HG03196 (cell line): ENCODE data around the gene SLC6A13.

Experiments used
- ATAC-seq: cut with Tn5 transposase; IDR thresholded peaks from one replicate; pipeline ENCODE4 v1.9.1; 2021; ENCODE audit not compliant: unreplicated experiment

Gene SLC6A13

GRCh38 chr12:234891-235415, 27.7 kb downstream of the SLC6A13 start:
- no peak for ATAC-seq

DNA sequence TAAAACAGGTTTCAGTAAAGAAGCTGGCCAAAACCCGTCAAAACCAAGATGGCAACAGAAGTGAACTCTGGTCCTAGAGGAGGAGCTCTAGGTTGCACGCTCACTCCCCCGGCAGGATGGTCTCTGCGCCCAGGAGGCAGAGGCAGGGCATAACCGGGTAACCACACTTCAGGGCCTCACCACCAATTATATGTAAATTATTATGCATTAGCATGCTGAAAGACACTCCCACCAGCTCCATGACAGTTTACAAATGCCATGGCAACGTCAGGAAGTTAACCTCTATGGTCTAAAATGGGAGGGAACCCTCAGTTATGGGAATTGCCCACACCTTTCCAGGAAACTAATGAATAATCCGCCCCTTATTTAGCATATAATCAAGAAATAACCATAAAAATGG, 28.6 kb downstream of the SLC6A13 start:
- ATAC-seq: no peak

DNA sequence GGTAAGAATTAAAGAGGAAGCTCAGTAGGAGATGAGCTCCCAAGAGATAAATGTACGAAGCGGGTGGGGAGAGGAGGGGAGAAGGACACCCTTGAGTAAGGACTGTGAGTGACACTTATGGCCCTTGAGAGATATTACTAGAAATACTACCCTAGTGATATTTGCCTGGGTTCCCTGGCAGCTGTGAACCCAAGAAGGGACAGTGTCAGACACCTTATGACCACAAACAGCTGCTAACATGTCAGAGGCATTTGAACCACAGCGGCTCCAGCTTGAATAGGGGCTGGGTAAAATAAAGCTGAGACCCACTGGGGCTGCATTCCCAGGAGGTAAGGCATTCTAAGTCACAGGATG, 29.0 kb downstream of the SLC6A13 start:
- no peak for ATAC-seq

DNA sequence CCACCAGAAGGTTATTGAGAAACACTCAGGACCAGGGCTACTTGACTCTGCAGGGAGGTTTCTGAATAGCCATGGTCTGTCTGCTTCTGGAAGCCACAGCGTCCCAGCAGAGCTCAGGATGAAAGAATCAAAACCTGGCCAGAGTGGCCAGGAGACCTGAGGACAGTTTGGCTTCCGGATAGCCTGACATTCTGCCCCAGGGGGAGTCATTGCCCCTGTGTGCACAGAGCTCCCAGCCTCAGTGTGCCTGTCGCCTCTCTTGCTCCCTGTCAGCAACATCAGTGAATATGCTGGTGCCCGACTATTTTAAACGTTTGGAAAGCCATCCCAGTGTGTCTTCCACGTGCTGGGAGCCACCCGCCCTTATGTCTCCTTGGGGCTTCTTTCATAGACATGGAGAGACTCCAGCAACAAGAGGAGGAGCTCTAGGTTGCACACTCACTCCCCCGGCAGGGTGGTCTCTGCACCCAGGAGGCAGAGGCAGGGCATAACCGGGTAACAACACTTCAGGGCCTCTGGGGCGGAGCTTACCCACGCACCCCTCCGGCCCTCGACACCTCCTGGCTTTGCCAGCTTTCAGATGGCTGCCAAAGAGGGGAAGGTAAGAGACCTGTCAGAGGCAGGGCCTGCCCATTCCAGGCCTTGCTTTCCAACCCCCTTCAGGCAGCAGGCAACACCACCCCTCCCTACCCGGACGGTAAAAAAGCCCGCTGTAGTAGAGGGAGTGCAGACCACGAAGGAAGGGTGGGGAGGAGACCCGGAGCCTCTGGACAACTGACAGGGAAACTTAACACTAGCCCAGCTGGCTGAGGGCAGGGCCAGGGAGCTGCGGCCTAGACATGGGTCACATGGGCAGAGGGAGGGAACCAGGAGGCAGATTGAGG, 29.7 kb downstream of the SLC6A13 start:
- ATAC-seq: no peak

GRCh38 chr12:230925-231671, 31.5 kb downstream of the SLC6A13 start:
- ATAC-seq: no peak

GRCh38 chr12:229441-230191, 33.0 kb downstream of the SLC6A13 start:
- no peak for ATAC-seq

- no peak for ATAC-seq
These were observed 33.8 kb downstream of the SLC6A13 start for GRCh38 chr12:228846-229200.

DNA sequence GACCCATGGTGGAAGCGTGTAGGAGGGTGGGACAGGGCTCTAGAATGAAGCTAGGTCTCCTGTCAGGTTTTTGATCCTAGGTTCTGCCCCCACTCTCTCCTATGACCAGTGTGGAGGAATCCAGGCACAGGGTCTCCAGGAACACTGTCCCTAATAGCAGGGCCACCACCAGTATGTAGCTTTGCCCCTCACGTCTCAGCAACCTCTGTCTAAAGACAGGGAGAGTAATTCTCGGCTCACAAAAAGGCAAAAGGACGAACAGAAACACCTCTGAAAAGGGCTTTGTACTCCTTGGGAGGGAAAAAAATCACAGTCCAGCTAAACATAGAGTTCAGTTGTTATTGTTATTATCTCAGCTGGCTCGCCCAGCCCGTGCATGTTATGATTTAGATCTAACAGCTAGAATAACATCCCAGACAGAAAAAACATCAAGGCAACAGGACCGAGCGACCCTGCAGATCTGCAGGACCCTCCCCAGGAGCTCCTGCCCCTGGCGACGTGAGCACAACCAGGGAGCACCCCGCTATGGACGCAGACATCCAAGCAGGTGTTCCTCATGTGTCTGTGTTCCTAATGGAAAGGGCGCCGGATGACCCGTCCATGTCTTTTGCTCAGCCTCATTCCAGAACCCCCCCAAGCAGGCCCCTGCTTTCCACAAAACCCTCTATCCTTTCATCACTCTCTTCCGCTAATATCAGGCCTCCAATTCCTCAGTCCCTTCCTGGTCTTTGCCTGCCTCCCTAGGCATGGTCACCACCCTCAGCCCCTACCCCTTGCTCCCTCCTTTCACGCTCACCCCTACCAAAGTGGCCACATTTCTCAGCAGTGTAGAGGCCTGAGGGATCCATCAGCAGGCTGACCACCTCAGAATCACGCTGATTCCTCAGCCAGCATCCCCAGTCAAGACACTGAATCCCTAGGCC, 34.5 kb downstream of the SLC6A13 start:
- no peak for ATAC-seq

DNA sequence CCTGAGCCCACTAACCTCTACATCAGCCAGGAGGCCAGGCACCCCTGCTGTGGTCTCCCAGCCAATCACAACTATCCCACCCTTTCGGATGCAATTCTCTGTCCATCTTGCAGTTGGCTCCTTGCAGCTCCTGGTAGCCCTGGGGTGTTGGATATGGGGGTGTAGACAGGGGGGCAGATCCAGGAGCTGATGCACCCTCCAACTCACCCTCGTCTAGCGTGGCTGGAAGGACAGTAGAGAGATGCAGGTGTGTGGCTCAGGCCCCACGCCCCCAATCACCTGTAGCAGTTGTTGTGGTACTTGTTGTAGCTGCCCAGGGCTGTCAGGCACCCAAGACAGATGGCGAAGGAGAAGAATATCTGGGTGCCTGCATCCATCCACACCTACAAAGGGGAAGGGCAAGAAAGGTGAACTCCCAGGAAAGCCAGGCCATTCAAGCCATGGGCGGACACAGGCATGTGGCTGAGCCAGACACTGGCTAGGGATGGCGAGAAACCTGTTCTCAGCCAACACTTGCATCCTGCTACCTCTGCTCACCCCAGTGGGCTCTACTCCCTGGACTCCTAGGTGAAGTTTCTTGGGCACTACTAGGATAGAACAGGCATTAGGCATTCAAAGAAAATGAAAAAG, 35.2 kb downstream of the SLC6A13 start:
- ATAC-seq: no peak

DNA sequence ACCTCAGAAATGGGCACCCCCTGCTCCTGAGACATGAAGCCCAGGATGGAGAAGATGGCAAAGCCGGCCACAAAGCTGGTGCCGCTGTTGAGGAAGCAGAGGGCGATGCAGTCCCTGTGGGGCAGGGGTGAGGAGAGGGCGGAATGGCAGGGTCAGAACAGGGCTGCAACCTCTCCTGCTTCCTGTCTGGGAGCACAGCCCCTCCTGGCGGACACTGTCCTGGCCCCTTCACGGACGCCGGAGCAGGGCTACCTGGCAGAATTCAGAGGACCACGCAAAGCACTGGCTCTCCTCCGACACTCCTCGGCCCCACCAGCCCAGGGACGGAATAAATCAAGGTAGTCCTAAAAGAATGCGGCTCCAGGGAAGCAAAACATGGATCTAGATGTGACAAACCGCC, 36.2 kb downstream of the SLC6A13 start:
- ATAC-seq: no peak

- ATAC-seq: no peak
These were observed 37.6 kb downstream of the SLC6A13 start for GRCh38 chr12:225012-225411.

- ATAC-seq: no peak
These were observed 38.3 kb downstream of the SLC6A13 start for GRCh38 chr12:224330-224729.

- ATAC-seq: no peak
These were observed 38.8 kb downstream of the SLC6A13 start for GRCh38 chr12:223841-224240.

- ATAC-seq: no peak
These were observed 40.9 kb downstream of the SLC6A13 start for GRCh38 chr12:221736-222135.

- ATAC-seq: no peak
These were observed 41.6 kb downstream of the SLC6A13 start for GRCh38 chr12:220946-221550.

GRCh38 chr12:220491-220890, 42.1 kb downstream of the SLC6A13 start:
- ATAC-seq: no peak

GRCh38 chr12:219891-220352, 42.7 kb downstream of the SLC6A13 start:
- ATAC-seq: no peak

DNA sequence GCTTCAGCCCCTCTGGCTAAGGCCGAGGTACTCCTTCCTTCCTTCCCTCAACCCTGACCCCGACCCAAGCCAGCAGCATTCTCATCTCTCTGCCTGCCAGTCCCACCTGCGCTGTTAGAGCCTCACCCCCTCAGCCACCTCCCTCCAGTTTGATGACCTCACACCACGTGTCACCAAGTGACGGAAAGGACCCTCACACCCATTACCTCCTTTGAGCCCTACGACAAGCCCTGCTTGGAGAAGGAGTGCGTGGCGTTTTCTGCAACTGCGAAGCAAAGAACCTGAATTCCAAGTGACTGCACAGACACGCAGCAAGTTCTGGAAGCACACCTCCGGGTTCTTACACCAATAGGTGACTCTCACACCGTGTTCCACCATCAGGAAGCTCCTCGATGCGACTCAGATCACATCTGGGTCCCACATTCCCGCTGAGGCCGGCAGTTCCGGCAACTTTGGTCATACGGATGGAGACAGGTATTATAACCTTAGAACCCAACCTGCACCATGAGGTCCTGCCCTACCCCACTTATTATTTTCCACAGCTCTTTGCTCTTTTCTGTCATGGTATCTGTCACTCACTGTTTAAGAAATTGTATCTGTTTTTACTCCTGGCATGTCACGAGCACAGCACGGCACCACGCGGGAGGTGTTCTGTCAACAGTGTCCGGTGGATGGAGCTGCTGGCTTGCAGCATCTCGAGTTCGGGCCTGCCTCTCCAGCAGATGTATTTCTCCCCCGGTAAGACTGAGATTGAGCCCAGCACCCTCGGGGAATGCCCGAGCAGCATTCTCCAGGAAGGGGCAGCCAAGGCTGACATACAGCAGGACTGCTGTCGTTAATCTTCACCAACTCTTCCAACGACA, 43.7 kb downstream of the SLC6A13 start:
- ATAC-seq: no peak

DNA sequence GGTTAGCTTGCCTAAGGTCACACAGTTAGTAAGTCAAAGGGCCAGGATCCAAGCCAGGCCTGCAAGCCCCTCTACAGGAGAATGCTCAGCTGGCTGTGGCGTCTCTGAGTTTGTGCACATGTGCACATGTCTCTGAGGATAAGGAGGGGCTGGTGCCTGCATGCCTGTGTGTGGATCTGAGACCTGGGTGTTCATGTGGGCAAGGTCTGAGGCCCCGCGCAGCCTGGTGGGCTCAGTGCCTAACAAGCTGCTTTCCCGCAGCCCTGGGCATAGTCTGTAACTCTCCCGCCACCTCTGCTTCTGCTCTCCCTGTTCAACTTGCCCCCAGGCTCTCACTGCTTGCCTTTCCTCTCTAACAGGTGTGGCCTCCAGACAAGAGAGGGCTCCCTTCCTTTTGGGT, 44.4 kb downstream of the SLC6A13 start:
- ATAC-seq: no peak
